ENCODE results near the gene RXFP3. TPM values are rescaled to one million over a fixed set of nuclear protein-coding genes. Genes with fewer than 3 reads are reported as not detected.

Gene RXFP3
- total RNA-seq, 1 donor from 2014 or later: not detected

DNA sequence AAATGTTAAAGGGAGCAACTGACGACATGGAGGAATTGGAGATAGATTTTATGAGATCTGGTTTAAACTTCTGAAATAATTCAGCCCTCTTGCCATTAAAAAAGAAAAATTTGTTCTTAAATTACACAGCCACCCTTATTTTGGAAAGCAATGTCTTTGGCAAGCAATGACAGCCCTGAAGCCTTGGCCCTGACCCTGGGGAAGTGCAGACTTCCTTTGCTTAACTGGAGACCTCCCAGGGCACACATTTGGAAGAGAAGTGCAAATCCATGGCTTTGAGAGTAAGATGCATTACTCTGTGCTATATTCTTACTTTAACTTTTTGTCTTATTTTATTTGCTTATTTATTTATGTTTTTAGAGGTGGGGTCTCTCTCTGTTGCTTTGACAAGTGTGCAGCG is 22.0 kb downstream of the RXFP3 start:
- no peaks in the 10 kb centered on the region for H3K27me3 ChIP-seq (ENCODE audit: insufficient read depth, low read length)
- FAIRE-seq: no peak

DNA sequence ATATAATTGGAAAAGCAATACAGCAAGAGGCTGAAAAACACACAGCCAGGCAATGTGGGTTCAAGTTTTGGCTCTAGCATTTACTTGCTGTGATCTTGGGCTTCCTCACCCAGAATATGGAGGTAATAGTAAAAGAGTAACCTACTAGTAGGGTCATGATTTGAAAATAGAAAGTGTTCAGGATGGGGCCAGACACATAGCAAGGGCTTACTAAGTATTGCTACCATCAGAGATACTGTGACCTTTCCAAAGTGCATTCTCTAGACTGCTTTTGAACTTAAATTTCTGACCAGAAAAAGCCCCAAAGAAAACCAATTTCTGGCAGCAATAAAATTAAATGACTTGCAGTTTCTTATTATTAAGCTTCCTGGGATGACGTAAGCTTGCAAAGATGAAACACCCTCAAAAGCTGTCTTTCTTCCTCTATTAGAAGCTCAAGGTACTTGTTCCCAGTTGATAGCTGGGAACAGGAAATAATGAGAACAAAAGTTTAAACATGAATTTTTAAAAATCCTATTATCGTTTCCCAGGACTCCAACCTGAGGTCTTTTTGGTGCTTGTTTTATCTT is 28.0 kb downstream of the RXFP3 start:
- Histone ChIP-seq H4K20me1 (ENCODE audit: insufficient read depth, low read length) (no peaks in the 10 kb centered on the region), H3K4me1 (ENCODE audit: insufficient read depth, low read length) (no peaks in the 10 kb centered on the region), H3K9me3 (ENCODE audit: insufficient read depth, low read depth, low read length) (no peaks in the 10 kb centered on the region), H3K4me2 (ENCODE audit: low read length) (no peak overlapping the region), H3K27me3 (ENCODE audit: insufficient read depth, low read length) (no peaks in the 10 kb centered on the region), H3K36me3 (ENCODE audit: insufficient read depth, low read length) (no peaks in the 10 kb centered on the region), H3K79me2 (ENCODE audit: insufficient read depth, low read length) (no peaks in the 10 kb centered on the region), H3K4me3 (ENCODE audit: insufficient read depth, low read depth, low read length) (no peak overlapping the region), H2AFZ (ENCODE audit: low read depth, low read length) (no peak overlapping the region), H3K27ac (ENCODE audit: low read depth, low read length) (no peak overlapping the region), H3K9ac (ENCODE audit: low read length) (no peak overlapping the region)
- Mint-ChIP-seq H3K36me3 (ENCODE audit: low read depth, unreplicated experiment) (no peaks in the 10 kb centered on the region), H3K4me1 (ENCODE audit: low read depth, unreplicated experiment) (peaks cover 2% of the 10 kb centered on the region), H3K9me3 (ENCODE audit: unreplicated experiment) (no peaks in the 10 kb centered on the region), H3K27ac (ENCODE audit: unreplicated experiment) (no peak overlapping the region), H3K27me3 (ENCODE audit: low read depth, unreplicated experiment) (peaks cover 9% of the 10 kb centered on the region), H3K4me3 (ENCODE audit: unreplicated experiment) (no peak overlapping the region)
- TF ChIP-seq EZH2 (IDR thresholded peaks at IDR 0.05; ENCODE audit: insufficient read depth, low read length): no peak
- TF ChIP-seq, protein P1, sequence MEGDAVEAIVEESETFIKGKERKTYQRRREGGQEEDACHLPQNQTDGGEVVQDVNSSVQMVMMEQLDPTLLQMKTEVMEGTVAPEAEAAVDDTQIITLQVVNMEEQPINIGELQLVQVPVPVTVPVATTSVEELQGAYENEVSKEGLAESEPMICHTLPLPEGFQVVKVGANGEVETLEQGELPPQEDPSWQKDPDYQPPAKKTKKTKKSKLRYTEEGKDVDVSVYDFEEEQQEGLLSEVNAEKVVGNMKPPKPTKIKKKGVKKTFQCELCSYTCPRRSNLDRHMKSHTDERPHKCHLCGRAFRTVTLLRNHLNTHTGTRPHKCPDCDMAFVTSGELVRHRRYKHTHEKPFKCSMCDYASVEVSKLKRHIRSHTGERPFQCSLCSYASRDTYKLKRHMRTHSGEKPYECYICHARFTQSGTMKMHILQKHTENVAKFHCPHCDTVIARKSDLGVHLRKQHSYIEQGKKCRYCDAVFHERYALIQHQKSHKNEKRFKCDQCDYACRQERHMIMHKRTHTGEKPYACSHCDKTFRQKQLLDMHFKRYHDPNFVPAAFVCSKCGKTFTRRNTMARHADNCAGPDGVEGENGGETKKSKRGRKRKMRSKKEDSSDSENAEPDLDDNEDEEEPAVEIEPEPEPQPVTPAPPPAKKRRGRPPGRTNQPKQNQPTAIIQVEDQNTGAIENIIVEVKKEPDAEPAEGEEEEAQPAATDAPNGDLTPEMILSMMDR (IDR thresholded peaks at IDR 0.05; ENCODE audit: insufficient read depth, low read depth, low read length): no peak
- FAIRE-seq (no peak), DNase-seq (ENCODE audit: low read depth) (no peak)

More for the DNA sequence above, 22.0 kb downstream of the RXFP3 start:
- no peak overlapping the region for H3K4me3 ChIP-seq (ENCODE audit: insufficient read depth, low read depth, low read length)
- H4K20me1 ChIP-seq (ENCODE audit: insufficient read depth, low read length): no peaks in the 10 kb centered on the region
- Mint-ChIP-seq H3K27me3 (ENCODE audit: low read depth, unreplicated experiment) (peaks cover 3% of the 10 kb centered on the region), H3K4me3 (ENCODE audit: unreplicated experiment) (no peak overlapping the region), H3K9me3 (ENCODE audit: unreplicated experiment) (no peaks in the 10 kb centered on the region), H3K27ac (ENCODE audit: unreplicated experiment) (no peak overlapping the region), H3K36me3 (ENCODE audit: low read depth, unreplicated experiment) (peaks cover 5% of the 10 kb centered on the region), H3K4me1 (ENCODE audit: low read depth, unreplicated experiment) (no peaks in the 10 kb centered on the region)
- peaks cover 4% of the 10 kb centered on the region for H3K9me3 ChIP-seq (ENCODE audit: insufficient read depth, low read depth, low read length)
- DNase-seq (ENCODE audit: low read depth): no peak
- no peaks in the 10 kb centered on the region for H3K36me3 ChIP-seq (ENCODE audit: insufficient read depth, low read length)
- no peak overlapping the region for H2AFZ ChIP-seq (ENCODE audit: low read depth, low read length)
- no peak overlapping the region for H3K9ac ChIP-seq (ENCODE audit: low read length)
- no peak overlapping the region for H3K27ac ChIP-seq (ENCODE audit: low read depth, low read length)
- TF ChIP-seq, protein P1 (IDR thresholded peaks at IDR 0.05; ENCODE audit: insufficient read depth, low read depth, low read length): no peak
- TF ChIP-seq EZH2 (IDR thresholded peaks at IDR 0.05; ENCODE audit: insufficient read depth, low read length): no peak
- H3K4me2 ChIP-seq (ENCODE audit: low read length): no peak overlapping the region
- H3K4me1 ChIP-seq (ENCODE audit: insufficient read depth, low read length): no peaks in the 10 kb centered on the region
- H3K79me2 ChIP-seq (ENCODE audit: insufficient read depth, low read length): no peaks in the 10 kb centered on the region

- no peak overlapping the region for H3K9ac ChIP-seq (ENCODE audit: low read length)
- TF ChIP-seq, protein P1 (IDR thresholded peaks at IDR 0.05; ENCODE audit: insufficient read depth, low read depth, low read length): no peak
- no peak for TF ChIP-seq EZH2 (IDR thresholded peaks at IDR 0.05; ENCODE audit: insufficient read depth, low read length)
- H3K27ac ChIP-seq (ENCODE audit: low read depth, low read length): no peak overlapping the region
- no peaks in the 10 kb centered on the region for H3K79me2 ChIP-seq (ENCODE audit: insufficient read depth, low read length)
- no peaks in the 10 kb centered on the region for H3K36me3 ChIP-seq (ENCODE audit: insufficient read depth, low read length)
- no peaks in the 10 kb centered on the region for H3K4me1 ChIP-seq (ENCODE audit: insufficient read depth, low read length)
- no peak overlapping the region for H3K4me2 ChIP-seq (ENCODE audit: low read length)
- Mint-ChIP-seq H3K4me3 (ENCODE audit: unreplicated experiment) (no peak overlapping the region), H3K4me1 (ENCODE audit: low read depth, unreplicated experiment) (peaks cover 2% of the 10 kb centered on the region), H3K36me3 (ENCODE audit: low read depth, unreplicated experiment) (no peaks in the 10 kb centered on the region), H3K9me3 (ENCODE audit: unreplicated experiment) (no peaks in the 10 kb centered on the region), H3K27me3 (ENCODE audit: low read depth, unreplicated experiment) (peaks cover 9% of the 10 kb centered on the region), H3K27ac (ENCODE audit: unreplicated experiment) (no peak overlapping the region)
- no peak overlapping the region for H2AFZ ChIP-seq (ENCODE audit: low read depth, low read length)
- no peak for DNase-seq (ENCODE audit: low read depth)
- H4K20me1 ChIP-seq (ENCODE audit: insufficient read depth, low read length): no peaks in the 10 kb centered on the region
- no peaks in the 10 kb centered on the region for H3K27me3 ChIP-seq (ENCODE audit: insufficient read depth, low read length)
- FAIRE-seq: no peak
- no peaks in the 10 kb centered on the region for H3K9me3 ChIP-seq (ENCODE audit: insufficient read depth, low read depth, low read length)
- H3K4me3 ChIP-seq (ENCODE audit: insufficient read depth, low read depth, low read length): no peak overlapping the region
Observed at GRCh38 chr5:33966805-33967204, 30.6 kb downstream of the RXFP3 start.

Measured in astrocyte (in vitro differentiated cells and primary cell).